ENCODE data around the gene CD164L2.

Gene CD164L2

DNA sequence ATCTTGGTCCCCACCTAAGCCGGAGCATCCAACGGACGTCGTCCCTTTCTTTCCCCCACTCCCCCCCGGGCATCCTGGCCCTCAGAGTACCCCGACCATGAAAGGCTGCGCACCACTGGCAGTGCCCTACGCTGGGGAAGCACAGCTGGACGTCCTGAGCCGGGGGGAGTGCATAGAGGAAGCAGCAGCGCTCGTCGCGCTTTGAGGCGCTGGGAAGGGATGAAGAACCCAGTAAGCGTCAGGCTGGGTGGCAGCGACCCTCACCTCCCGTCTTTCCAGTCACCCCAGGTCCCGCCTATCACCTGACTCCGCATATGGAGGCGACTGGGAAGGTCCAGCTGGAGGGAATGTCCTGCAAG, 22.1 kb downstream of the CD164L2 start:
- DNase-seq, result no peak

DNA sequence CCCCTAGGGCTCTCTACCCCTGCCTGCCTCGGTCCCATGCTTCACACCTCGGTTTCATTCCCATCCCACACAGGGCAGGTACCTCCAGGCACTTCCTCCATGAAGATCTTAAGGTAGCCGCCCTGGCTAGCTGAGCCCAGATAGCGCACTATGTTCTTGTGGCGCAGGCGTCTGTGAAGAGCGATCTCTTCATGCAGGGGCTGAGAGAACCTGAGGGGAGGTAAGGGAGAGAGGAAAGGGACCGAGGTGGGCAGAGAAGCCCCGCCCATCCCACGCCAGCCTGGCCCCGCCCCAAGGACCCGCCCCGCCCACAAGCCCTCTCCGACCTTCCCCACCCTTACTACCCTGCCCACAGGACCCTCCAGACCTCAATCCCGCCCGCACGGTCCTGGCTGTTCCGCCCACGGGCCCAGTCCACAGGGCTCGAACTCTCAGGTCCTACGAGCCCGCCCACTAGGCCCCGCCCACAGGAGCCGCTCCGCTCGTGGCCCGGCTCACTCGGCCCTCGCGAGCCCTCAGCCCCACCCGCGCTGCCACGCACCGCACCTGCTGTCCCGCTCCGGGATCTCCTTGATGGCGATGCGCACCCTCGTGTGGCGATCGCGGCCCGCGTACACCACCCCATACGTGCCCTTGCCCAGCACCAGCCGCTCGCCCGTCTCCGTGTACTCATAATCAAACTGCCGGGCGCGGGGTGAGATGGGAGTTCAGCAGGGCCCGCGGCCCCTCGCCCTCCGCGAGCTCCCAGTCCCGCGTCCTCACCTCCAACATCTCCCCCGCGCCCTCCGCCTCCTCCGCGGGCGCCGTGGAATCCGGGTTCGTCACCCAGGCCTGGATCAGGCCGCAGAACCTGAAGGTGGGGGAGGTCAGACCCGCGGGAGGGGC, 22.7 kb downstream of the CD164L2 start:
- DNase-seq, result no peak

DNA sequence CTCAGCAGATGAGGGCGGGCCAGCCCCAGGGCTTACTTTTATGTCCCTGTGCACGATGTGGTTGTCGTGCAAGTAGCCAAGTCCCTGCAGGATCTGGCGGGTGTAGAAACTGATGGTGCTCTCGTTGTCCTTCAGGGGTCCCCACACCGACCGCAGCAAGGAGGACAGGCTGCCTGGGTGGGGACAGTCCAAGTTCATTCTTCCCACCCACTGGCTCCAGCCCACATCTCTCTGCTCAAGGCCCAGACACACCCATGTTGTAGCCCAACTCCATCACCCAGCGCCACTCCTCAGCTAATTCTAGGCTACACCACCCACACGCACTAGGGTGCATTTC, 23.3 kb downstream of the CD164L2 start:
- DNase-seq, result no peak

DNA sequence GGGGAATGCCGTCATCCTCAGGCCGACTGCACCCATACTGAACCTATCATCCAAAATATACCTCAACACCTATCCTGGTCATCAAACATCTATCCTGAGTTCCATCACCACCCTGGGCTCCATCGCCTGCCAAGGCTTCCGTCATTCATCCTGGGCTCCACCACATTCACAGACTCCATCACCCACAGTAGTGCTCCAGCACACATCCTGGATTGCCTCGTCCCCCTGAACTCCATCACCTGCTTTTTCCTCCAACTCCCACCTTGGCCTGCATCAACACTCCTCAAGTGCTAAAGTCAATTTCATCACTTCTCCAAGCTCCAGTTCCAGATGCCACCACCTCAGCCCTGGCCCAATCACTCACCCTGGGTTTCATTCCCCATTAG, 24.2 kb downstream of the CD164L2 start:
- no peak for DNase-seq

DNA sequence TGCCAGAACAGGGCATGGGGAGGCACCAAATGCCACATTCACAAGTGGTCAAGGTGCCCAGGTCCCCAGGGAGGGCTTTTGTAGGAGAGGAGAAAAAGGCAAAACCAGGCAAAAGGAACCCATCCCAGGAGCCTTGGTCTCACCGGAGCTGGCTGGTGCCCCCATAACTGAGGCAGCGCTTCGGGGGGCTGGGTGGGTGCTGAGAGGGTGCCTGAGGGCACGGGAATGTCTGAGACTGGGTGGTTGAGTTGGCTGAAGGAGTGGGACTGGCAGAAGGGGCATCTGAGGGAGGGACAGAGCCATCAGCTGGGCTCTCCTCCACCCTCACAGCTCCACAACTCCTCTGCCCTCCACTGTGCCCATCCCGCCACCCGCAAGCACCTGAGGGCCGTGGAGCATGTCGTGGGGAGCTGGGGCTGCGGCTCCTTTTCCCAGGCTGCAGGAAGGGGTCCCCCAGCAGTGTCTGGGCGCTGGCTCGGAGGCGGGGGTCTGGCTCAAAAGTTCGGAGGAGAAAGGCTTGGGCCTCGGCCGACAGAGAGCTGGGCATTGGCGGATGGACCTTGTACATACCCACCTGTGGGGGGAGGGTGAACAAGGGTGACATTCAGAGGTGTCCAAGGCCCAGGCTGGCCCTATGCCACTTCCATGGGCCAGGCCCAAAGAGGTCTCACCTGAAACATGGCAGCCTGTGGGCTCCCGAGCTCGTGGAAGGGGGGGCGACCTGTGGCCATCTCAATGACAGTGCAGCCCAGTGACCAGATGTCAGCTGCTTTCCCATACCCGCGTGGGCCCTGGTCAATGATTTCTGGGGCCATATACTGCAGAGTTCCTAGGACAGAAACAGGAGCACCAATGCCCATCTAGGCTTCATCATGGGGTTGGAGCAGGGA, 24.9 kb downstream of the CD164L2 start:
- DNase-seq, result no peak

DNA sequence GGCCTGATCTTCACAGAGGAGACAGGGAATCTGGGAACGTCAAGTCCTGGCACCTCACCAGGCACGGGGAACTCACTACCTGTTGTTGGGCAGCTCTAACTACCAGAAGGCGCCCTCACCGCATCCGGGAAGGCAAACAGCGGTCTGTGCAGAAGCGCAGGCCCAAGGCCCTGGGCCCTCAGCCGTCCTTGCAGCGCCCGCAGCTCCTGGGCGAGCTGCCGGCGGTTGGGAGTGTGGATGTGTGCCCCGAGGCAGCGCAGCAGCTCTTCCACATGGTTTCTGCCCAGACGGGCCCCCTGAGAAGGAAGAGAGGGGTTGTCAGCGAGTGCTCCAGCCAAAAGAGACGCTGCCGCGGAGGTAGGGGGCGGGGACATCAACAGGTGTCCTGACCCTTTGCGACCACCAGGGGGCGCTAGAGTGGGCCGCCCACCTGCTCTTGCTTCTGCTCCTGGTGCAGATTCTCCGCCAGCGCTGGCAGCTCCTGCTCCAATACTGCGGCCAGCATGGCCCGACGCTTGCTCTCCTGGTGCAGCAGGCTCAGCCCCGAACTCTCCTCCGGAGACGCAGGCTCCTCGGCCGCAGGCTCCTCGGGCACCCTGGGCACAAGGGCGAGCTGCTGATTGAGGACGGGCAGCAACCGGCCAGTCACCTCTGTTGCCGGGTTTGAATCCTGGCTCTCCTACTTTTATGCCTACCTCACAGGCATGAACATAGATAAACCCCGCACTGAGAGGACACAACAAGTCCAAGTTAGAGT, 25.7 kb downstream of the CD164L2 start:
- peak; percentile 38 for DNase-seq

DNA sequence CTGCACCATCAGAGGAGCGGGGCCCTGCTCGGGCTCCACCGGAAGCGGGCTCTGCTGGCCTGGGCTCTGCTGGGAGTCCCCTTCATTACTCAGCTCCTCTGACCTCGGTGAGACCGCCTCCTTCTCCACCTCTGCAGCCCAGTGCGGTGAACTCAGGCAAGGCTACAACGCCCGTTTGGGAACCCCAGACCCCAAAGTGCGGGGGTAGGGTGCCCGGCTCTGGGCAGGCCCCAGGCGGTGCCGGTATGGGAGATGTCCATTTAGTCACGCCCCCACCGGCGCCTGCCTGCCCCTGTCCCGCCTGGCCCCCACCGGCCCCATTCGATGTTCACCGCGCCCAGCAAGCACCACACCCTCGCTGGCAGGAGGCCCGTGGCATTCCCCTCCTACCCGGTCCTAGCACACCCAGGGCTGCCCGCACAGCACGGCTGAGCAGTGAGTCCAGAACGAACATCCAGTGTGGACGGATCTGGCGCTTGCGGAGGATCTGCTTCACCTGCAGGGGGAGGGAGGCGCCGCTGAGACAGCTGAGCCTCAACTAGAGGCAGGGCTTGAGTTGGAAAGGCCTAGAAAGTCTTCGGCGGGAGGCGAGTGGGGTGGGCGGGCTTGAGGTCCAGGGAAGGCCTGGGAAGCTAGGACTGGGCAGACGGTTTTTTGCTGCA, 26.4 kb downstream of the CD164L2 start:
- DNase-seq, result no peak

DNA sequence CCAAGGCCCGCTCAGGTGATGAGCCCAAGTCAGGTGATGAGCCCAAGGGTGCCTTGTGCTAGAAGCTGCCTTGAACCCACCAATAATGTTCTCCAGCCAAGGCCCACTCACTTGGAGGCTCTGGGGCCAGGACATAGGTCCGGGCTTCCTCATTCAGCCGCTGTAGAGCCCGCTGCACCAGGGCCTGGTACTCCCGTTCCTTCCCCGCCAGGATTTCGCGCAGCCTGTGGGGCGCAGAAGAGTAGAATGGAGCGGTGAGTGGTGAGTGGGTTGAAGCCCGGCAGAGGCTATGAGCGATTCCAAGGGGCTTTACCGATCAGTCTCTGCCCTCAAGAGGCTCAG, 26.9 kb downstream of the CD164L2 start:
- DNase-seq, result no peak

GRCh38 chr1:27355683-27356082, 27.4 kb downstream of the CD164L2 start:
- DNase-seq, result no peak

DNA sequence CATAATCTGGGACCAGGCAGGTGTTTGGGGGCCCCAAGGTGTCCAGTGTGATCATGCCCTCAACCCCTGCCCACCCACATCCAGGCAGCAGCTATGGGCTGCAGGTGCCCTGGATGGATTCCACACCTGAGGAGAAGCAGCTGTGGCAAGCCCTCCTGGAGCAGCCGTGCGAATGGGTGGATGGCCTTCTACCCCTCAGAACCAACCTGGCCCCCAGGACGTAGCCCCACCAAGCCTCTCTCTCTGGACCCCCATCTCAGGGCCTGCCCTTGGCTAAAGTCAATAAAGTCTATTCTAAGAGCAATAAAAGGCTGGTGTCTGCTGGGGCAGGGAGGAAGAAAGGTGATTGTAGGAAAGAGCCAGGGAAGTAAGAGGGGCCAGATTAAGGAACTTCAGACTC, 29.5 kb downstream of the CD164L2 start:
- DNase-seq, result no peak

- DNase-seq, result no peak
Measured at GRCh38 chr1:27353166-27353565, 30.0 kb downstream of the CD164L2 start.

- DNase-seq, result no peak
Measured at GRCh38 chr1:27351541-27352107, 31.5 kb downstream of the CD164L2 start.

- no peak for DNase-seq
Measured at GRCh38 chr1:27350663-27351540, 32.2 kb downstream of the CD164L2 start.

GRCh38 chr1:27349784-27350662, 33.1 kb downstream of the CD164L2 start:
- no peak for DNase-seq

GRCh38 chr1:27348861-27349783, 34.0 kb downstream of the CD164L2 start:
- DNase-seq, result no peak

- DNase-seq, result no peak
Measured at GRCh38 chr1:27346991-27347624, 36.0 kb downstream of the CD164L2 start.

GRCh38 chr1:27346357-27346756, 36.8 kb downstream of the CD164L2 start:
- DNase-seq, result no peak

DNA sequence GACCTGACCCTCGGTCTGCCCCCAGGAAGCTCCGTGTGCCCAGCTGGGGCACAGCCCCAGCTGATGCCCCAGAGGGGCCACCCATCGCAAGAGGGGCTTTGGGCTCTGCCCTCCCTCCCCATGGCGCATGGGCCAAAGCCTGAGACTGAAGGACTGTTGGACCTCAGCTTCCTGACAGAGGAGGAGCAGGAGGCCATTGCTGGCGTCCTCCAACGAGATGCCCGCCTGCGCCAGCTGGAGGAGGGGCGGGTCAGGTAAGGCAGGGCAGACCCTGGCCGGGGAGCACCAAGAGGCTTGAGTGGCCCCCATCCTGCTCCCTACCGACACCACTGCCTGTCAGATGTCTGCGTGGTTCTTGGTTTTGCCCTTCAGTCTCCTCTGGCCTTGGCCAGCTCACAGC, 37.9 kb downstream of the CD164L2 start:
- no peak for DNase-seq

GRCh38 chr1:27343639-27344025, 39.5 kb downstream of the CD164L2 start:
- DNase-seq, result no peak

Data from GDM1 (cell line).